Duodenal mucosa (tissue), 2 donors: ENCODE results near the gene ACTN4.

Experiments
- H3K27ac ChIP-seq: one replicate; pipeline ENCODE4 v1.7.0; 2013; ENCODE audit warnings: low read depth, low read length
- H3K27me3 ChIP-seq, 2 donors: one replicate each; pipeline ENCODE4 v1.7.0; 2013; ENCODE audit warnings: low read length in 2 of 2, control low read depth in 1 of 2; ENCODE audit not compliant: insufficient read depth in 2 of 2, control insufficient read depth in 1 of 2
- H3K36me3 ChIP-seq, 2 donors: one replicate each; pipeline ENCODE4 v1.7.0; 2013; ENCODE audit warnings: low read length in 2 of 2, control low read depth in 1 of 2; ENCODE audit not compliant: insufficient read depth in 2 of 2, control insufficient read depth in 1 of 2
- H3K4me1 ChIP-seq, 2 donors: one replicate each; pipeline ENCODE4 v1.7.0; 2013; ENCODE audit warnings: low read length in 2 of 2, control low read depth in 1 of 2; ENCODE audit not compliant: insufficient read depth in 2 of 2, control insufficient read depth in 1 of 2
- H3K4me3 ChIP-seq, 2 donors: one replicate each; pipeline ENCODE4 v1.7.0; 2013; ENCODE audit warnings: low read length in 2 of 2, low read depth in 1 of 2
- H3K9ac ChIP-seq, 2 donors: one replicate each; pipeline ENCODE4 v1.7.0; 2013; ENCODE audit warnings: low read length in 2 of 2, low read depth in 1 of 2
- H3K9me3 ChIP-seq, 2 donors: one replicate each; pipeline ENCODE4 v1.7.0; 2013; ENCODE audit warnings: low read length in 2 of 2, control low read depth in 1 of 2; ENCODE audit not compliant: control insufficient read depth in 1 of 2

ACTN4 gene

DNA sequence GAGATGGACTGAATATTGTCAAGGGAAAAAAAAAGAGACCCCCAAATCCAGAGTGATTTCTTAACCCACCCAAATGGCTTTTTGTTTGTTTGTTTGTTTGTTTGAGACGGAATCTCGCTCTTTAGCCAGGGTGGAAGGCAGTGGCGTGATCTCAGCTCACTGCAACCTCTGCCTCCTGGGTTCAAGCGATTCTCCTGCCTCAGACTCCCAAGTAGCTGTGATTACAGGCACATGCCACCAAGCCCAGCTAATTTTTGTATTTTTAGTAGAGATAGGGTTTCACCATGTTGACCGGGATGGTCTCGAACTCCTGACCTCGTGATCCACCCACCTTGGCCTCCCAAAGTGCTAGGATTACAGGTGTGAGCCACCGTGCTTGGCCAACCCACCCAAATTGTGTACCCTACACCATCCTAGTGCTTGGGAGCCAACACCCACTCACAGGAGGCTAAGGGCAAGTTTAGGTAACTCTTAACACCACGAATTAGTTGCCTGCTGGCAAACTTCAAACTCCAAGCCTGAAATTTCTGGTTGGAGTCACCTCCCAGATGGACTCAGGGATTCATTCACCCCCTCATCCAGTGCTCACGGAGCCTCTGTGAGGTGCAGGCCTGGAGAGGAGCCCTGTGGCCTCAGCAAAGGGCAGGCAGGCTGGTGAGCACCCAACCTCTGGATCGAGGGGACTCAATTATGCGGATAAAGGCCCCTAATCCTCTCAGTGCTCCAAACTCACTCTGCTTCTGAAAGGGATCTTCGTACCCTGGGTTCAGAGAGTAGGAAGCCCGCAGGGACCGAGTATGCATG, 37.6 kb downstream of the ACTN4 start:
- peak overlapping the region; percentile 41 for H3K4me3 ChIP-seq
- no peaks in the 10 kb centered on the region for H3K9me3 ChIP-seq
- peaks cover 0 to under 1% of the 10 kb centered on the region in 2 donors for H3K36me3 ChIP-seq
- peaks cover 71 to 82% of the 10 kb centered on the region in 2 donors for H3K4me1 ChIP-seq
- no peaks in the 10 kb centered on the region for H3K27me3 ChIP-seq
- H3K27ac ChIP-seq, result peak overlapping the region; percentile 95
- H3K9ac ChIP-seq, result peak overlapping the region; percentile 78 to 82

DNA sequence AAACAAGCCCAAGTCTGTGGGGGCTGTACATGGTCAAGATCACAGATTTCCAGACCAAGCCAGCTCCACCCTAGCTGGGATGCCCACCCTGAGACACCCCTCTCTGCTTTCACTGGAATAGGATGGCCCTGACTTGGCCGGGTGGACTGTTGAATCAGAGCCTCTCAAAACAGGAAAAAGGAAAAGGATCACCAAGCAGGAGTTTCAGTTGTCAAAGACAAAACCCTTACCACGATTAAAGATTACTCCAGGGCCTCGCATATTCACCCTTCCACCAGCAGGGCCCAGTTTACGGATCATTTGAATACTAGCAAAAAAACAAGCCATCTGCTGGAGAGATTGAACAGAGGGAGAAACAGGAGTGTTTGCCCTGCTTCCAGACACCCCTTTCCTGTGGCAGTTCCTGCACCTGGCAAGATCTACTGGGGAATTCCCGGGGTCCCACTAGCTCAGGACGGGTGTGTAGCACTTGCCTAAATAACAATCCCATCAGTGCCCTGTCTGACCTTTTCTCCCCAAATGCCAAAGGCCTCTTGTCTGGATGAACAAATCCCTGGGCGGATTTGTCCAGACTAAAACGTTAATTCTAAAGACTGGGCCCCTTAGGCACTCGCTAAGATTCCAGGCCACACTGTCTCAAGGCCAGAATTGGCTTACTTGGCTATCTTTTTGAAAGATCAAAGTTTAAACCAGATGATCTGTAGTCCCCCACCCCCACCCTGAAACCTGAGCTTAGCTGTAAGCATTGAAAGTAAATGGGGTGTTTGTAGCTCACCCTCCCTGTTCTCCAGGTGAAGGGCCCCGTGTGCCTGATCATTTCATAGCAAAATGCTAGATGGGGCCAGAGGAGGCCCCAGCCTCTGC, 38.4 kb downstream of the ACTN4 start:
- no peaks in the 10 kb centered on the region for H3K27me3 ChIP-seq
- H3K36me3 ChIP-seq, result peaks cover 0 to 3% of the 10 kb centered on the region in 2 donors
- peak overlapping the region; percentile 78 to 82 for H3K9ac ChIP-seq
- peaks cover 63 to 75% of the 10 kb centered on the region in 2 donors for H3K4me1 ChIP-seq
- no peaks in the 10 kb centered on the region for H3K9me3 ChIP-seq
- peak overlapping the region; percentile 41 for H3K4me3 ChIP-seq
- H3K27ac ChIP-seq, result peak overlapping the region; percentile 95

DNA sequence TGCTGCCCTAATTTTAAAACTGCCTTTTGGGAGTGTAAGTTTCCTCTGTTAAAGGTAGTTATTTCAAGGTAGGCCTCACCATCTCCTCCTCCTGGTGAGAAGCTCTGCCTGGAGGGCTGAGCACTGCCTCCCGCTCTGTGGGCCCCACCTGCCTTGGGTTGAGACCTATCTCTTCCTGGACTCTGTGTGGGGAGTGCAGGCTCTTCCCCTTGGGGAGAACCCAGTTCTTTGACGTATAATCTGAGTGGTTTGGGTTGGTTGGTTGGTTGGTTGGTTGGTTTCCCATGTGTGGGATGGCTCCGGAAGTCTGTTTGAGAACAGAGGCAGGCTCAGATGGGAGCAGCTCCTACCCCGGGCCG, 39.1 kb downstream of the ACTN4 start:
- peaks cover 58 to 71% of the 10 kb centered on the region in 2 donors for H3K4me1 ChIP-seq
- peak overlapping the region; percentile 78 to 82 for H3K9ac ChIP-seq
- H3K36me3 ChIP-seq, result peaks cover 0 to 3% of the 10 kb centered on the region in 2 donors
- H3K27ac ChIP-seq, result peak overlapping the region; percentile 95
- H3K4me3 ChIP-seq, result peak overlapping the region in 1 of 2 donors; percentile 21
- H3K27me3 ChIP-seq, result no peaks in the 10 kb centered on the region
- no peaks in the 10 kb centered on the region for H3K9me3 ChIP-seq

DNA sequence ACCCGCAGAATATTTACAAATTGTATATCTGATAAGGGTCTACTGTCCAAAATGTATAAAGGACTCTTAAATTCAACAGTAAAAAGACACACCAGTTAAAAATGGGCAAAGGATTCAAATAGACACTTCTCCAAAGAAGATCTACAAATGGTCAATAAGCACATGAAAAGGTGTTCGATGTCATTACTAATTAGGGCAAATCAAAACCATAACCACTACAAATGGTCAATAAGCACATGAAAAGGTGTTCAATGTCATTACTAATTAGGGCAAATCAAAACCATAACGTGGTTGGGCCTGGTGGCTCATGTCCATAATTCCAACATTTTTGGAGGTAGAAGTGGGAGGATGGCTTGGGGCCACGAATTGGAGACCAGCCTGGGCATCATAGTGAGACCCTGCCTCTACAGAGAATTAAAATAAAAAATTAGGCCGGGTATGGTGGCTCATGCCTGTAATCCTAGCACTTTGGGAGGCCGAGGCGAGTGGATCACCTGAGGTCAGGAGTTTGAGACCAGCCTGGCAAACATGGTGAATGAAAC, 40.5 kb downstream of the ACTN4 start:
- H3K9me3 ChIP-seq, result no peaks in the 10 kb centered on the region
- H3K27ac ChIP-seq, result no peak overlapping the region
- no peak overlapping the region for H3K4me3 ChIP-seq
- H3K27me3 ChIP-seq, result no peaks in the 10 kb centered on the region
- H3K9ac ChIP-seq, result no peak overlapping the region
- H3K4me1 ChIP-seq, result peaks cover 62 to 75% of the 10 kb centered on the region in 2 donors
- H3K36me3 ChIP-seq, result peaks cover 0 to 8% of the 10 kb centered on the region in 2 donors

DNA sequence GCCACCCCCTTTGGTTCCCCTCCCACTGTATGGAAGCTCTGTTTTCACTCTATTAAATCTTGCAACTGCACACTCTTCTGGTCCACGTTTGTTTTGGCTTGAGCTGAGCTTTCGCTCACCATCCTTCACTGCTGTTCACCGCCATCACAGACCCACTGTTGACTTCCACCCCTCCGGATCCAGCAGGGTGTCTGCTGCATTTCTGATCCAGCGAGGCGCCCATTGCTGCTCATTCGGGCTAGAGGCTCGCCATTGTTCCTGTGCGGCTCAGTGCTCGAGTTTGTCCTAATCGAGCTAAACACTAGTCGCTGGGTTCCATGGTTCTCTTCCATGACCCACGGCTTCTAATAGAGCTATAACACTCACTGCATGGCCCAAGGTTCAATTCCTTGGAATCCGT, 42.7 kb downstream of the ACTN4 start:
- Histone ChIP-seq H3K27me3 (no peaks in the 10 kb centered on the region), H3K36me3 (peaks cover 0 to 16% of the 10 kb centered on the region in 2 donors), H3K27ac (peak overlapping the region; percentile 33), H3K9me3 (no peaks in the 10 kb centered on the region), H3K4me1 (peaks cover 62 to 73% of the 10 kb centered on the region in 2 donors), H3K4me3 (no peak overlapping the region), H3K9ac (no peak overlapping the region)

DNA sequence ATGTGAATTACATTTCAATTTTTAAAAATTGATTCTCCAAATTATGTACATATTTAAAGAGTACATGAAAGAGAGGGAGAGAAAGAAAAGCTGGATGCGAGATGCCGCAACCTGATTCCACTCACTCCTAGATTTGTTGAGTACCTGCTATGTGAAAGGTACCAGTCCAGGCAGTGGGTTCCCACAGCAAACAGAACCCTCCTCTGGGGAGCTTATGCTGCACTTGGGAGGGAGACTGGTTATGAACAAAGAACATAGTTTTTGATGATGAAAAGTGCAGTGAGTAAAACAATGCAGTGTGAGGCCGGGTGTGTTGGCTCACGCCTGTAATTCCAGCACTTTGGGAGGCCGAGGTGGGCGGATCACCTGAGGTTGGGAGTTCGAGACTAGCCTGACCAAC, 43.4 kb downstream of the ACTN4 start:
- H3K27me3 ChIP-seq, result no peaks in the 10 kb centered on the region
- H3K36me3 ChIP-seq, result peaks cover 0 to 16% of the 10 kb centered on the region in 2 donors
- H3K27ac ChIP-seq, result peak overlapping the region; percentile 33
- no peak overlapping the region for H3K4me3 ChIP-seq
- H3K9ac ChIP-seq, result no peak overlapping the region
- H3K9me3 ChIP-seq, result no peaks in the 10 kb centered on the region
- peaks cover 62 to 73% of the 10 kb centered on the region in 2 donors for H3K4me1 ChIP-seq

DNA sequence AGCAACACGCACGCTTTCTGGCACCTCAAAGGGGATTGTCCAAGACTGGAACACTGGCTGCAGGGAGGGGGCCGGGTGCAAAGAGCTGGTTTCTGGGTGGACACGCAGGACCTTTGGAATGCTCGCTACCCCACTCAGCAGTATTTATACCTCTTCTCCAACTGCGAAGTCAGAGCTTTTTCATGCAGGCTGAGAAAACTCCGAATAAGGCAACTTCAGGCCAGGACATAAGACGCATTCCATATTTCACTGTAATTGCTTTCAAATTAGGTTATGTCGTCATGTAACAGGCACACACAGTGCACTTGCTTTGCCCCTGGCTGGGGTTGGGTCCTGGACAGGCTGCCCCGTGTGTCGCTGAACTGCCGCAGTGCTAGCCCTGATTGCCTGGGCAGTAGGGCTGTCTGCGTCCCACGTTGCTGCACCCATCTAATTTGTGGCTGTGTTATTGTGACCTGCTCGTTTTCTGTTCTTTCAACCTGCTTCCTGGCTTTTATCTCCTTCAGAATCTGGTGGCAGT, 44.5 kb downstream of the ACTN4 start:
- Histone ChIP-seq H3K27me3 (no peaks in the 10 kb centered on the region), H3K9ac (peak overlapping the region; percentile 52 to 64), H3K9me3 (no peaks in the 10 kb centered on the region), H3K27ac (peak overlapping the region; percentile 79), H3K4me3 (no peak overlapping the region), H3K4me1 (peaks cover 64 to 73% of the 10 kb centered on the region in 2 donors), H3K36me3 (peaks cover 6 to 21% of the 10 kb centered on the region in 2 donors)

DNA sequence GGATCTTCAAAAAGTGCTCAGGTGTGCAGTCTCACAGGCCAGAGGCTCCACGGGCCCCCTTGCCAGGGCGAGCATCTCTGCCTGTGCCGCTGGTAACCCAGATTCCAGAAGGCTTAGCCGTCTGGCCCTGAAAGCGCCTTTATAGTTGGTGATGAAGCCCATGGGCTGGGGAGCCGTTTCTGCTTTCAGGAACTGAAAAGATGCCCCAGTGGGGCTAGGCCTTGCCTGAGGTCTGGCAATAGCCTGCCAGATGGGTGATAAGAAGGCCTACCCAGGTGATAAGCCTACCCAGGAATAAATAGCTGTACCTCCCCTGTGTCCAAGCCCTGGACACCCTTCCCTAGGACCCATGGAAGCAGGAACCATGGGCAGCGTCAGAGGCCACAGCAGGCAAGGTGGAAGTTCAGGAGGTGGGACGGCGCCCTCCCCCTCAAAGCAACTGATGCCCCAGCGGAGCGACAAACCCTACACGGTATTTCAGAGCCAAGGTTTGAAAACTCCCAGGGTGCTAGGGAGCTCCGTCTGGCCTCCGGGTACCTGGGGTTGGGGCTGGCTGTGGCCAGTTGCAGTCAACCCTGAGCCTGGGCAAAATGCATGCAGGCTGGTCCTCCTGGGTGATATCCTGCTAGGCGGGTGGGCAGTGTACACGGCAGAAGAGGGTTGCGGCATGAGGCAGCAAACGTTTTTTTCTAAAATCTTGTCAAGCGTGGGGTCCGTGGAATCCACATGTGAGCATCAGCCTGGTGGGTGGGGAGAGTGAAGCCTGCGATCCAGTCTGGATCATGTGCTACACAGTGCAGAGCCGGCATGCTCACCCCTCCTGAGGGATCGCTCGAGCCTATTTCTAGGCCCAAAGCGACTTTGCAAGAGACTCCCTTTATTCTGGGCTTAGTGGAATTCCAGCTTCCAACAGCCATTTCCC, 45.3 kb downstream of the ACTN4 start:
- Histone ChIP-seq H3K36me3 (peaks cover 9 to 27% of the 10 kb centered on the region in 2 donors), H3K9me3 (no peaks in the 10 kb centered on the region), H3K27ac (peak overlapping the region; percentile 79), H3K27me3 (no peaks in the 10 kb centered on the region), H3K4me3 (peak overlapping the region in 1 of 2 donors; percentile 11), H3K9ac (peak overlapping the region; percentile 52 to 64), H3K4me1 (peaks cover 71 to 74% of the 10 kb centered on the region in 2 donors)
